ENCODE data around the gene E2F6. TPM values are rescaled to one million over a fixed set of nuclear protein-coding genes. Genes with fewer than 3 reads are reported as not detected.

The E2F6 gene
- total and polyA plus RNA-seq, 9 of the 15 experiments (the other 6 are each of a cell fraction or from before 2014, with no cell fraction given): 13.6 to 33.9 (median 26.1) TPM

GRCh38 chr2:11450791-11451190 lies 15.2 kb downstream of the E2F6 start:
- H2AFZ ChIP-seq (ENCODE audit: low read depth, low read length): no peak overlapping the region
- CTCF ChIA-PET (ENCODE audit: low intra/inter-chr PET ratio): no interaction called here
- no peak overlapping the region for H3K4me3 ChIP-seq
- intact Hi-C loops (cut with micrococcal nuclease): no loop called here
- H3K27ac ChIP-seq (ENCODE audit: extremely low read depth, low read depth, low read length): no peak overlapping the region
- H3K9ac ChIP-seq (ENCODE audit: insufficient read depth in 1 of 2, low read depth in 2 of 2, low read length in 2 of 2): no peak overlapping the region
- H3K27me3 ChIP-seq (ENCODE audit: control insufficient read depth in 2 of 2, insufficient read depth in 2 of 2, low read length in 2 of 2): no peaks in the 10 kb centered on the region
- peaks cover 94% of the 10 kb centered on the region for H3K36me3 ChIP-seq (ENCODE audit: control insufficient read depth, insufficient read depth, low read length)
- no peak for FAIRE-seq
- H3K4me2 ChIP-seq (ENCODE audit: insufficient read depth, low read length): no peak overlapping the region
- H3K79me2 ChIP-seq (ENCODE audit: control insufficient read depth, insufficient read depth, low read length): peaks cover 11% of the 10 kb centered on the region
- WGBS (ENCODE audit: insufficient coverage, low coverage, missing lambda C conversion rate): 90% methylated on average over 2 of the region's 2 CpGs
- no peaks in the 10 kb centered on the region for H3K9me1 ChIP-seq (ENCODE audit: control insufficient read depth, insufficient read depth, low read length)
- no peak for ATAC-seq
- H3K4me1 ChIP-seq (replicated peaks in 1 of 2; ENCODE audit: control insufficient read depth in 2 of 2, insufficient read depth in 2 of 2, low read length in 2 of 2): no peaks in the 10 kb centered on the region
- POLR2A ChIA-PET: interaction anchor here (0.6 to 1.9 kb wide), 4 partner anchors 9 to 71 kb away, joined by 3 to 7 read pairs (median 4); no protein-coding TSS in a partner anchor
- in situ Hi-C loops (cut with MboI): no loop called here
- no TSS peak for BruUV-seq (replicated peaks)
- no peaks in the 10 kb centered on the region; the same call in 1 of the 2 replicates for H4K20me1 ChIP-seq (replicated peaks; ENCODE audit: control insufficient read depth, insufficient read depth, low read length)
- no peak for DNase-seq (ENCODE audit: extremely low read depth in 1 of 4, low spot score in 3 of 4)
- 0 out of 2 replicates have a peak, but pooled peaks cover 2% of the 10 kb centered on the region for H3K9me3 ChIP-seq (replicated peaks; ENCODE audit: control insufficient read depth, insufficient read depth, low read depth, low read length)
- TF ChIP-seq GTF3C2 (IDR thresholded peaks at IDR 0.05; ENCODE audit: borderline replicate concordance, extremely low read depth, insufficient read length) (no peak), ZNF134 (CRISPR knock-in tag; conservative IDR thresholded peaks at IDR 0.05) (no peak), ZNF384 (IDR thresholded peaks at IDR 0.05; ENCODE audit: low read depth, low read length) (no peak), ZNF407 (IDR thresholded peaks at IDR 0.05; ENCODE audit: low read depth) (no peak), PBX2 (CRISPR knock-in tag; IDR thresholded peaks at IDR 0.05; ENCODE audit: low read depth) (no peak), PBX2 (tag; conservative IDR thresholded peaks at IDR 0.05; ENCODE audit: low read depth) (no peak), POLR3G (IDR thresholded peaks at IDR 0.05; ENCODE audit: extremely low read depth, insufficient read length, insufficient replicate concordance) (no peak)

All from K562 (cell line).